Chondrocyte (in vitro differentiated cells): ENCODE measurements around the gene PAMR1. TPM values are rescaled to one million over a fixed set of nuclear protein-coding genes. Genes with fewer than 3 reads are reported as not detected.
A peak's percentile ranks its signal among the peaks of the same experiment; 100 is the strongest.

Experiments used
- DNase-seq: peaks from one replicate; pipeline ENCODE4 v3.0.0; 2021; ENCODE audit warnings: mixed read lengths, low spot score
- H3K27ac Mint-ChIP-seq: one replicate; pipeline ENCODE4 v1.8.0; 2021; ENCODE audit warnings: mild to moderate bottlenecking, moderate library complexity, mixed read lengths; ENCODE audit not compliant: unreplicated experiment
- H3K27me3 Mint-ChIP-seq: 2 replicates; pipeline ENCODE4 v1.8.0; 2021; ENCODE audit warnings: low read depth, mixed read lengths
- H3K36me3 Mint-ChIP-seq: 2 replicates; pipeline ENCODE4 v1.8.0; 2021; ENCODE audit warnings: low read depth, mixed read lengths
- H3K4me1 Mint-ChIP-seq: 2 replicates; pipeline ENCODE4 v1.8.0; 2021; ENCODE audit warnings: low read depth, mild to moderate bottlenecking, mixed read lengths
- H3K4me3 Mint-ChIP-seq: one replicate; pipeline ENCODE4 v1.8.0; 2021; ENCODE audit warnings: mild to moderate bottlenecking, moderate library complexity, mixed read lengths; ENCODE audit not compliant: unreplicated experiment
- H3K9me3 Mint-ChIP-seq: 2 replicates; pipeline ENCODE4 v1.8.0; 2021; ENCODE audit warnings: low read depth, mixed read lengths
- total RNA-seq: library from RNA; stranded (reverse); gene quantifications from 3 replicates; pipeline ENCODE4 v1.2.1, GENCODE V29; 2021
- TF ChIP-seq, protein P1 (sequence below): fragments of 200-600 bp; sonication (generic); IDR thresholded peaks from 2 replicates; pipeline ENCODE4 v1.5.0; 2021; ENCODE audit warnings: antibody characterized with exemption, mild to moderate bottlenecking, moderate library complexity

The PAMR1 gene
- total RNA-seq, 1 donor from 2014 or later: 1.6 TPM

DNA sequence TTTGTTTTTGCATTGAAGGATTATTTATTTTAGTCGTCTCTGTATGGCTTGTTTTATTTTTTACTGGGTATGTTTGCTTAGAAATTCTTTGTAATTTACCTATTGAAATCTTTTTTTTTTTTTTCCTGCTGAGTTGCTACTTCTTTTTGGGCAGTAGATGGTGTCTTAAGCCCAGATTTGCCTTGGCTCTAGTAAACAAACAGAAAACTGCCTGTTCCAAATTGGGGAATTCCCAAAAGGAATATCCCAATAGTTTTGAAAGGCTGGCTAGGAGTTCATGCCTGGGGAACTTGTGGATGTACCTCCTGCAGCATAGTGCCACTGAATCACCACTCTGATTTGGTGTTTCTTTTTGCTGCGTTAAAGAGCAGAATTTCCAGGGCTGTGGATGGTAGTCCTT, 17.7 kb downstream of the PAMR1 start:
- Mint-ChIP-seq H3K4me1 (peaks cover 17% of the 10 kb centered on the region), H3K4me3 (no peak overlapping the region), H3K27ac (no peak overlapping the region), H3K36me3 (peaks cover 6% of the 10 kb centered on the region), H3K27me3 (peaks cover 3% of the 10 kb centered on the region), H3K9me3 (peaks cover 40% of the 10 kb centered on the region)
- DNase-seq: no peak
- TF ChIP-seq, protein P1, sequence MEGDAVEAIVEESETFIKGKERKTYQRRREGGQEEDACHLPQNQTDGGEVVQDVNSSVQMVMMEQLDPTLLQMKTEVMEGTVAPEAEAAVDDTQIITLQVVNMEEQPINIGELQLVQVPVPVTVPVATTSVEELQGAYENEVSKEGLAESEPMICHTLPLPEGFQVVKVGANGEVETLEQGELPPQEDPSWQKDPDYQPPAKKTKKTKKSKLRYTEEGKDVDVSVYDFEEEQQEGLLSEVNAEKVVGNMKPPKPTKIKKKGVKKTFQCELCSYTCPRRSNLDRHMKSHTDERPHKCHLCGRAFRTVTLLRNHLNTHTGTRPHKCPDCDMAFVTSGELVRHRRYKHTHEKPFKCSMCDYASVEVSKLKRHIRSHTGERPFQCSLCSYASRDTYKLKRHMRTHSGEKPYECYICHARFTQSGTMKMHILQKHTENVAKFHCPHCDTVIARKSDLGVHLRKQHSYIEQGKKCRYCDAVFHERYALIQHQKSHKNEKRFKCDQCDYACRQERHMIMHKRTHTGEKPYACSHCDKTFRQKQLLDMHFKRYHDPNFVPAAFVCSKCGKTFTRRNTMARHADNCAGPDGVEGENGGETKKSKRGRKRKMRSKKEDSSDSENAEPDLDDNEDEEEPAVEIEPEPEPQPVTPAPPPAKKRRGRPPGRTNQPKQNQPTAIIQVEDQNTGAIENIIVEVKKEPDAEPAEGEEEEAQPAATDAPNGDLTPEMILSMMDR: peak; percentile 38

- no peak overlapping the region for H3K27ac Mint-ChIP-seq
- peaks cover 31% of the 10 kb centered on the region for H3K9me3 Mint-ChIP-seq
- H3K36me3 Mint-ChIP-seq: peaks cover 9% of the 10 kb centered on the region
- peaks cover 4% of the 10 kb centered on the region for H3K27me3 Mint-ChIP-seq
- TF ChIP-seq, protein P1: no peak
- no peak overlapping the region for H3K4me3 Mint-ChIP-seq
- no peak for DNase-seq
- no peaks in the 10 kb centered on the region for H3K4me1 Mint-ChIP-seq
Observed at GRCh38 chr11:35501776-35502175, 23.6 kb downstream of the PAMR1 start.

GRCh38 chr11:35500744-35501143, 24.7 kb downstream of the PAMR1 start:
- Mint-ChIP-seq H3K27ac (no peak overlapping the region), H3K9me3 (peaks cover 23% of the 10 kb centered on the region), H3K36me3 (peaks cover 8% of the 10 kb centered on the region), H3K27me3 (peaks cover 4% of the 10 kb centered on the region), H3K4me1 (no peaks in the 10 kb centered on the region), H3K4me3 (no peak overlapping the region)
- TF ChIP-seq, protein P1: no peak
- no peak for DNase-seq

DNA sequence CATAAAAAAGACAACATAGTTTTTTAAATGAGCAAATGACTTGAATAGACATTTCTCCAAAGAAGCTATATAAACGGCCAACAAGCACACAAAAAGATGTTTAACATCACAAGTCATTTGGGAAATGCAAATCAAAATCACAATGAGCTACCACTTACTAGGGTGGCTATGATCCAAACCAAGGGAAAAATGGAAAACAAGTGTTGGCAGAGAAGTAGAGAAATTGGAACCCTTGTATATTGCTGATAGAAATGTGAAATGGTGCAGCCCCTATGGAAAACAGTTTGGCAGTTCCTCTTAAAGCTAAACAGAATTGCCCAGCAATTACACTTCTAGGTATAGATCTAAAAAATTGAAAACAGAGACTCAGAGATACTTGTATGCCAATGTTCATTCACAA, 29.0 kb downstream of the PAMR1 start:
- TF ChIP-seq, protein P1: no peak
- Mint-ChIP-seq H3K9me3 (no peaks in the 10 kb centered on the region), H3K36me3 (peaks cover 3% of the 10 kb centered on the region), H3K27me3 (peaks cover 1% of the 10 kb centered on the region), H3K27ac (no peak overlapping the region), H3K4me3 (no peak overlapping the region), H3K4me1 (peaks cover 8% of the 10 kb centered on the region)
- no peak for DNase-seq

GRCh38 chr11:35494957-35495490, 30.4 kb downstream of the PAMR1 start:
- H3K4me3 Mint-ChIP-seq: no peak overlapping the region
- peaks cover 3% of the 10 kb centered on the region for H3K36me3 Mint-ChIP-seq
- no peaks in the 10 kb centered on the region for H3K9me3 Mint-ChIP-seq
- no peak for DNase-seq
- TF ChIP-seq, protein P1: no peak
- peaks cover 1% of the 10 kb centered on the region for H3K27me3 Mint-ChIP-seq
- H3K4me1 Mint-ChIP-seq: peaks cover 13% of the 10 kb centered on the region
- no peak overlapping the region for H3K27ac Mint-ChIP-seq
